Endodermal cell (in vitro differentiated cells): Measurements from ENCODE around the gene ROBO1. TPM values are rescaled to one million over a fixed set of nuclear protein-coding genes. Genes with fewer than 3 reads are reported as not detected.

Source experiments
- DNase-seq: peaks from one replicate; pipeline ENCODE4 v3.0.0-alpha.2; 2017
- H3K27ac ChIP-seq: 2 replicates; pipeline ENCODE4 v1.5.1; 2013; ENCODE audit warnings: mild to moderate bottlenecking, low read depth, low read length, moderate library complexity
- H3K27me3 ChIP-seq: 2 replicates; pipeline ENCODE4 v1.6.1; 2013; ENCODE audit warnings: mild to moderate bottlenecking, low read length, moderate library complexity; ENCODE audit not compliant: insufficient read depth, control insufficient read depth, poor library complexity, severe bottlenecking
- H3K36me3 ChIP-seq: 2 replicates; pipeline ENCODE4 v1.7.0; 2013; ENCODE audit warnings: mild to moderate bottlenecking, low read length, moderate library complexity; ENCODE audit not compliant: control insufficient read depth, insufficient read depth
- H3K4me1 ChIP-seq: one replicate; pipeline ENCODE4 v1.7.0; 2013; ENCODE audit warnings: low read length; ENCODE audit not compliant: control insufficient read depth, insufficient read depth
- H3K4me3 ChIP-seq: 2 replicates; pipeline ENCODE4 v1.5.1; 2013; ENCODE audit warnings: mild to moderate bottlenecking, low read length, moderate library complexity
- H3K9ac ChIP-seq: 2 replicates; pipeline ENCODE4 v1.6.1; 2013; ENCODE audit warnings: mild to moderate bottlenecking, low read length, moderate library complexity; ENCODE audit not compliant: poor library complexity, severe bottlenecking; ENCODE audit errors: extremely low read depth
- H3K9me3 ChIP-seq: 2 replicates; pipeline ENCODE4 v1.6.1; 2013; ENCODE audit warnings: mild to moderate bottlenecking, low read length, moderate library complexity; ENCODE audit not compliant: control insufficient read depth
- H3K27ac Mint-ChIP-seq: 2 replicates; pipeline ENCODE4 v1.8.0; 2020; ENCODE audit warnings: mixed read lengths
- H3K27me3 Mint-ChIP-seq: 2 replicates; pipeline ENCODE4 v1.8.0; 2021; ENCODE audit warnings: mild to moderate bottlenecking, mixed read lengths; ENCODE audit not compliant: insufficient read depth
- H3K36me3 Mint-ChIP-seq: 2 replicates; pipeline ENCODE4 v1.8.0; 2020; ENCODE audit warnings: low read depth, mixed read lengths
- H3K4me1 Mint-ChIP-seq: 2 replicates; pipeline ENCODE4 v1.8.0; 2020; ENCODE audit warnings: mixed read lengths
- H3K4me3 Mint-ChIP-seq: 2 replicates; pipeline ENCODE4 v1.8.0; 2020; ENCODE audit warnings: mild to moderate bottlenecking, moderate library complexity, mixed read lengths
- H3K9me3 Mint-ChIP-seq: 2 replicates; pipeline ENCODE4 v1.8.0; 2020; ENCODE audit warnings: mild to moderate bottlenecking, mixed read lengths
- WGBS, 2 experiments: methylation state at CpG; one replicate each; pipeline versions ENCODE4 v1.1.5 to v1.1.7; 2013; ENCODE audit warnings: missing lambda C conversion rate in 2 of 2, mixed read lengths in 1 of 2; ENCODE audit not compliant: insufficient coverage in 1 of 2, insufficient read length in 1 of 2; 5-methylcytosine and 5-hydroxymethylcytosine counted together
- total RNA-seq, 2 donors: library from RNA; stranded (reverse); fragmentation: NEBNext Ultra II Directional in 1 of 2; extraction: Animal tissue kit (Norgen Biotek cat#: 25700) in 1 of 2; gene quantifications; 2 replicates in 1 of 2; 3 replicates in 1 of 2; pipeline ENCODE4 v1.2.1, GENCODE V29; 2021
- TF ChIP-seq, protein P1 (sequence below): fragments of 200-600 bp; sonication (generic); conservative IDR thresholded peaks from 2 replicates; pipeline ENCODE4 v1.5.0; 2021; ENCODE audit warnings: antibody characterized with exemption, mild to moderate bottlenecking

The ROBO1 gene
- total RNA-seq, 2 donors from 2014 or later, result 74.8 to 75.9 TPM

GRCh38 chr3:78707609-78708008, 1060.2 kb downstream of the ROBO1 start:
- H3K9me3 ChIP-seq, result no peaks in the 10 kb centered on the region
- H3K9ac ChIP-seq, result no peak overlapping the region
- H3K36me3 Mint-ChIP-seq, result peaks cover 3% of the 10 kb centered on the region
- H3K4me1 ChIP-seq, result no peaks in the 10 kb centered on the region
- H3K27ac ChIP-seq, result no peak overlapping the region
- no peaks in the 10 kb centered on the region for H3K9me3 Mint-ChIP-seq
- no peaks in the 10 kb centered on the region for H3K36me3 ChIP-seq
- H3K27me3 ChIP-seq, result no peaks in the 10 kb centered on the region
- peak overlapping the region; percentile 7 for H3K27ac Mint-ChIP-seq
- H3K27me3 Mint-ChIP-seq, result no peaks in the 10 kb centered on the region
- TF ChIP-seq, protein P1, sequence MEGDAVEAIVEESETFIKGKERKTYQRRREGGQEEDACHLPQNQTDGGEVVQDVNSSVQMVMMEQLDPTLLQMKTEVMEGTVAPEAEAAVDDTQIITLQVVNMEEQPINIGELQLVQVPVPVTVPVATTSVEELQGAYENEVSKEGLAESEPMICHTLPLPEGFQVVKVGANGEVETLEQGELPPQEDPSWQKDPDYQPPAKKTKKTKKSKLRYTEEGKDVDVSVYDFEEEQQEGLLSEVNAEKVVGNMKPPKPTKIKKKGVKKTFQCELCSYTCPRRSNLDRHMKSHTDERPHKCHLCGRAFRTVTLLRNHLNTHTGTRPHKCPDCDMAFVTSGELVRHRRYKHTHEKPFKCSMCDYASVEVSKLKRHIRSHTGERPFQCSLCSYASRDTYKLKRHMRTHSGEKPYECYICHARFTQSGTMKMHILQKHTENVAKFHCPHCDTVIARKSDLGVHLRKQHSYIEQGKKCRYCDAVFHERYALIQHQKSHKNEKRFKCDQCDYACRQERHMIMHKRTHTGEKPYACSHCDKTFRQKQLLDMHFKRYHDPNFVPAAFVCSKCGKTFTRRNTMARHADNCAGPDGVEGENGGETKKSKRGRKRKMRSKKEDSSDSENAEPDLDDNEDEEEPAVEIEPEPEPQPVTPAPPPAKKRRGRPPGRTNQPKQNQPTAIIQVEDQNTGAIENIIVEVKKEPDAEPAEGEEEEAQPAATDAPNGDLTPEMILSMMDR, result no peak
- no peak overlapping the region for H3K4me3 ChIP-seq
- DNase-seq, result peak; percentile 46
- peaks cover 6% of the 10 kb centered on the region for H3K4me1 Mint-ChIP-seq
- no peak overlapping the region for H3K4me3 Mint-ChIP-seq
- 92% methylated on average over 2 of the region's 2 CpGs; no CpG with 5 or more reads in 1 of the 2 experiments for WGBS, 2 experiments

- no peaks in the 10 kb centered on the region for H3K27me3 ChIP-seq
- H3K4me1 ChIP-seq, result no peaks in the 10 kb centered on the region
- TF ChIP-seq, protein P1, result no peak
- no peaks in the 10 kb centered on the region for H3K27me3 Mint-ChIP-seq
- peaks cover 6% of the 10 kb centered on the region for H3K4me1 Mint-ChIP-seq
- H3K9me3 Mint-ChIP-seq, result no peaks in the 10 kb centered on the region
- H3K9ac ChIP-seq, result no peak overlapping the region
- no peak for DNase-seq
- no peaks in the 10 kb centered on the region for H3K36me3 ChIP-seq
- H3K27ac ChIP-seq, result peak overlapping the region; percentile 5
- H3K36me3 Mint-ChIP-seq, result peaks cover 3% of the 10 kb centered on the region
- H3K9me3 ChIP-seq, result no peaks in the 10 kb centered on the region
- no peak overlapping the region for H3K4me3 ChIP-seq
- no peak overlapping the region for H3K27ac Mint-ChIP-seq
- no peak overlapping the region for H3K4me3 Mint-ChIP-seq
- 86 to 94% methylated on average over 1 to 3 of the region's 3 CpGs for WGBS, 2 experiments
Measured at GRCh38 chr3:78706906-78707523, 1060.8 kb downstream of the ROBO1 start.

DNA sequence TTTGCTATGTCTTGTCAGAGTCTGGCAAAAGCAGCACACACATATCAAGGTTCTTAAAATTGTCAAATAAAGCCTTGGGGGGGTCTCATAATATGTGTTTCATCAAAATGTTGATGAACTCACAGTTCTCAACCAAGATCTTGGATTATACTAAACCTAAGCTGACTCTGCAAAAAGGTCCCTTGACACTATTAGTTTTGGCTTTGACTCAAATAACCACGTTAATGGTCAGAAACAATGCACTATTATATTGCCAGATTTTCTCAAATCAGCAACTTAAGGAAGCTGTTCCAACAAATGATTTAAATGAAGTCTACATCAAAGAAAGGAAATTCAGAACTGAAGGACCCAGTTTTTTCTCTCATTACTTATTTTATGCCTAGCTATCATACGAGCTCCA, 1063.9 kb downstream of the ROBO1 start:
- no peak for DNase-seq
- H3K27ac Mint-ChIP-seq, result no peak overlapping the region

More for the DNA sequence above, 1063.9 kb downstream of the ROBO1 start:
- Mint-ChIP-seq H3K36me3 (peaks cover 6% of the 10 kb centered on the region), H3K4me3 (no peak overlapping the region), H3K27me3 (no peaks in the 10 kb centered on the region), H3K4me1 (peaks cover 6% of the 10 kb centered on the region), H3K9me3 (no peaks in the 10 kb centered on the region)
- TF ChIP-seq, protein P1, result no peak
- WGBS, 2 experiments, result 91 to 100% methylated on average over 2 of the region's 2 CpGs
- no peak overlapping the region for H3K9ac ChIP-seq
- H3K4me3 ChIP-seq, result no peak overlapping the region
- H3K4me1 ChIP-seq, result no peaks in the 10 kb centered on the region
- no peak overlapping the region for H3K27ac ChIP-seq
- H3K27me3 ChIP-seq, result no peaks in the 10 kb centered on the region
- no peaks in the 10 kb centered on the region for H3K36me3 ChIP-seq
- no peaks in the 10 kb centered on the region for H3K9me3 ChIP-seq
